Left cardiac atrium (tissue), 4 donors: ENCODE measurements around the gene EIF2B1. TPM values are rescaled to one million over a fixed set of nuclear protein-coding genes. Genes with fewer than 3 reads are reported as not detected.
A peak's percentile ranks its signal among the peaks of the same experiment; 100 is the strongest.

Source experiments
- ATAC-seq, 2 donors: fragments of 200-7000 bp; cut with Tn5 transposase; one replicate each; pipeline ENCODE4 v1.9.1; 2020; ENCODE audit warnings: mild to moderate bottlenecking in 2 of 2, moderate library complexity in 2 of 2
- DNase-seq: peaks from one replicate; pipeline ENCODE4 v3.0.0-alpha.2; 2020
- intact Hi-C, 2 donors: fragments of 100-400 bp; cut with DNase I; formaldehyde crosslinking; loops; one replicate each; pipeline versions ENCODE4 v1.14.1 to v1.15.1; 2022 to 2023
- total RNA-seq, 2 donors: library from RNA; stranded (reverse); fragmentation: NEBNext Ultra II Directional; extraction: Animal tissue kit (Norgen Biotek cat#: 25700); gene quantifications; one replicate each; pipeline ENCODE4 v1.2.1, GENCODE V29; 2021
- donor health status: DM: no; HTN: yes; CAD: no.
- donor health status: DM: no; HTN: yes; CAD: no; lungs with severe emphysema.
- donor health status: DM: yes; HTN: yes; CAD: no.
- donor health status: Dilated cardiomyopathy.

Gene EIF2B1
- total RNA-seq, 2 donors from 2014 or later: 27.9 to 29.3 TPM

DNA sequence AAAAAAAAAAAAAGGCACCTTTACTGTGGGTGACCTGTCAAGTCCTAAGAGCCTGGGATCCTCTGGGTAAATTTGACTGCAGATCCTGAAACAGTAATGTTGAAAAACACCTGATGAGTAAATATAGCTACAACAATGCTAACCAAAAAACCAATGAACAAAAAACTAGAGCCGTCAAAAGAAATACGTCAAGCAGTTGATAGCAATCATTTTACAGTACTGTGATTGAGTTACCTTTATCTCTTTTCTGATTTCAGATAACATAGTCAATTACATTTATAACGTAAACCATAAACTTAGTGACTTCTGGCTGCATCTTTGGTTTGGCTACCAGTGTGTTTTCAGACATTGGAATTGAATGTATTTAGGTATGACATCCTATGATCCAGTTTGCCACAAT, 55.2 kb downstream of the EIF2B1 start:
- no peak for DNase-seq
- intact Hi-C loops: no loop called here
- ATAC-seq: no peak

DNA sequence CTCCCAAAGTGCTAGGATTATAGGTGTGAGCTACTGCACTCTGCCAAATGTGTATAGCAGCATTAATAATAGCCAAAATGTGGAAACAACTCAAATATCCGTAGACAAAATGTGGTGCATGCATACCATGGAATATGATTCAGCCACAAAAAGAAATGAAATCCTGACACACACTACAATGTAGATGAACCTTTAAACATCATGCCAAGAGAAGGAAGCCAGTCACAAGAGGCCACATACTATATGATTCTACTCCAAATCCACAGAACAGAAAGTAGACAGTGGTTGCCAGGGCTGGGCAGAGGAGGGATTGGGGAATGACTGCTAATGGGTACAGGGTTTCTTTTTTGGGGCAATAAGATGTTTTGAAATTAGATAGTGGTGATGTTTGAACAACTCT, 56.9 kb downstream of the EIF2B1 start:
- no peak for DNase-seq
- no peak for ATAC-seq
- intact Hi-C loops: no loop called here

DNA sequence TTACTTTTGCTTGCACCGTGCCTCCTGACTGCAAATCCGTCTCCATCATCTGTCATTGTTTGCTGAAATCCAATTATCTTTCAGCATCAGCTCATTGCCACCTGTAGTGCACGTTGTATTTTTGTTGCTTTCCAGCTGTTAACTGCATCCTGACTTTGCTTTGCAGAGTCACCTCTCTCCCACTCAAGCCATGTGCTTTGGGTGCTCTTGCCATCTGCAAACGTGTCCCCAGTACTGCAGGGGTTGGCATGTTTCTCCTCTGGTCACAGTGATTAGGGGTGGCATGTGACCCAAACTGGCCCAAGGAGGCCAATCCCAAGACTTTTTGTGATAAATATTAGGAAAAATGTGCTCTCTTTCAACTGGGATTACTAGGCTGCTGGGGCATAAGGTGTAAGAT, 59.6 kb downstream of the EIF2B1 start:
- DNase-seq: no peak
- no peak for ATAC-seq
- intact Hi-C loops: no loop called here

DNA sequence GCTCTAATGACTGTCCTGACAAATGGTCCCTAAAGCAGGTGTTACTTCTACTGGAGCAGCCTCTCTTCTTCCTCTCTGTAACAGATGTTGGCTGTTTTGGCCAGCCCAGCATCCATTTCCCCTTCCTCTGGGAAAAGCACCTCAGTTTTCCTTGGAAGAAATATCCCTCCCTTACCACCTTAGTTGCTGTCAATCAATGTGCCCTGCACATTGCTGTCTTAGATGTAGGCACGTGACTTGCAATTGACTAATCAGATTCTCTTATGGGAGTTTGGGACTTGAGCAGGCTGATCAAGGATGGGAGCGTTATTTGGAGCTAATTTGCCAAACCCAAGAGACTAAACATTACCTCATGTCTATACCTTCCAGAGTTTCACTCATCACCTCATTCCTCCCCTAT, 61.1 kb downstream of the EIF2B1 start:
- DNase-seq: no peak
- no peak for ATAC-seq
- intact Hi-C loops: no loop called here

DNA sequence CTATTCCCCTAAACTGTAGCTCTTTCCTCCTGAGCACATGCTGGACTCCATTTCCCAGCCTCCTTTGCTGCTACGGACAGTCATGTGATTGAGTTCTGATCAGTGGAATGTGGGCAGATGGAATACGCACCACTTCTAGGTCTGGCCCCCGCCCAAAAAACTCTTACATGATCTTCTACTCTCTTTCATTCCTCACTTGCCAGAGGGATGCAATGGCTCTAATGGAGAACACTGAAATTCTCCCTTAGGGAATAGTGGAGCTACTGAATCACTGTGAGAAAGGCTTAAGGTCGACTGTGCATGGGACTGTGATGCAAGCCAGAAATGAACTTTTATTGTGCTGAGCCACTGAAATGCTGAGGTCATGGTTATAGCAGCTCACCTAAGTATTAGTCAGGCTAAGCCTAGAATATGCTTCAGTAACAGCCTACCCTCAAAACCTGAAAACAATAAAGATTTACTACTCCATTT, 62.1 kb downstream of the EIF2B1 start:
- peak; percentile 89 to 91 for ATAC-seq
- DNase-seq: peak; percentile 72
- intact Hi-C loops: no loop called here

Other genes starting within 250 kb of the EIF2B1 start
- gene KMT5A, start 249.6 kb downstream of the EIF2B1 start, total RNA-seq: 10 to 100 TPM; 17.6 to 22.9 TPM
- 1 to 10 TPM; 3.1 to 3.7 TPM for gene RILPL2, start 197.0 kb downstream of the EIF2B1 start, total RNA-seq
- gene SNRNP35, start 175.5 kb downstream of the EIF2B1 start, total RNA-seq: 10 to 100 TPM; 20.1 to 22.3 TPM
- gene RILPL1, start 100.0 kb downstream of the EIF2B1 start, total RNA-seq: 10 to 100 TPM; 91.7 to 98.0 TPM
- gene TMED2, start 49.1 kb downstream of the EIF2B1 start, total RNA-seq: 100 to 1,000 TPM; 176 to 248 TPM
- gene DDX55, start 31.6 kb downstream of the EIF2B1 start, total RNA-seq: 1 to 10 TPM; 8.1 to 8.5 TPM
- 10 to 100 TPM; 11.7 to 16.5 TPM for gene GTF2H3, start 143 bp upstream of the EIF2B1 start, total RNA-seq
- gene TCTN2, start 37.4 kb upstream of the EIF2B1 start, total RNA-seq: 1 to 10 TPM; 3.7 to 4.8 TPM
- 10 to 100 TPM; 14.6 to 20.5 TPM for gene ATP6V0A2, start 78.7 kb upstream of the EIF2B1 start, total RNA-seq
- under 1 TPM; 0.03 to 0.29 TPM for gene DNAH10, start 128.6 kb upstream of the EIF2B1 start, total RNA-seq